PFSK-1 (cell line): ENCODE data around the gene ZNF341.
A peak's percentile ranks its signal among the peaks of the same experiment; 100 is the strongest.

Source experiments
- FOXP2 ChIP-seq: optimal IDR thresholded peaks from 2 replicates; pipeline ENCODE3; 2011; ENCODE audit warnings: borderline replicate concordance, control low read depth, inconsistent platforms; ENCODE audit not compliant: insufficient read depth; ENCODE audit errors: extremely low read length, extremely low read depth
- POLR2AphosphoS5 ChIP-seq: IDR thresholded peaks from 2 replicates; pipeline ENCODE4 v1.6.1; 2012; ENCODE audit warnings: low read depth, mild to moderate bottlenecking, control low read depth, low read length, moderate library complexity
- SIN3A ChIP-seq: IDR thresholded peaks from 2 replicates; pipeline ENCODE4 v1.6.1; 2012; ENCODE audit warnings: mild to moderate bottlenecking, low read length, moderate library complexity, borderline replicate concordance; ENCODE audit not compliant: insufficient read depth
- TAF1 ChIP-seq: IDR thresholded peaks from 2 replicates; pipeline ENCODE4 v1.6.1; 2012; ENCODE audit warnings: low read length, control low read depth, borderline replicate concordance; ENCODE audit not compliant: insufficient read depth
- TF ChIP-seq, protein P1 (sequence below), 2 experiments: IDR thresholded peaks; 2 replicates each; pipeline versions ENCODE4 v1.6.1 to v1.8.0; 2011 to 2012; ENCODE audit warnings: low read depth in 2 of 2, low read length in 2 of 2, control low read depth in 1 of 2, inconsistent platforms in 1 of 2, mild to moderate bottlenecking in 1 of 2, moderate library complexity in 1 of 2; ENCODE audit not compliant: insufficient read depth in 1 of 2

Gene ZNF341

DNA sequence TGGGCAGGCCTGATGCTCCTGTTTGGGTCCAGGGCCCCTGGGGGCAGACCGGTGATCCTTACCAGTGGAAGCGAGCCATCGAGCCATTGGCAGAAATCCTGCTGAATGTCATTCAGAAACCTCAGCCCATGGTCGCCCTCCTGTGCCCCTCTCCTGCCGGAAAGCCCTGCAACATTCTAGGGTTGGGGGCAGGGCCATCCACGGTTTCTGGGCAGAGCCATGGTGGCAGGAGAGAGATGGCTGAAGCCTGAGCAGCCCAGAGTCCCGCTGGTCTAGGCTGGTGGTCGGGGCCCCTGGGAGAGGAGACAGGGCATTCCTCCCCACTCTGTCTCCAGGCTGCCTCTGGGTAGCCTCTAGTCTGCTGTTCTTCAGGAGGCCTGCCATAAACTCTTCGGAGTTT lies 59.7 kb downstream of the ZNF341 start:
- TF ChIP-seq FOXP2 (no peak), POLR2AphosphoS5 (no peak), SIN3A (no peak), TAF1 (no peak)
- TF ChIP-seq, protein P1, sequence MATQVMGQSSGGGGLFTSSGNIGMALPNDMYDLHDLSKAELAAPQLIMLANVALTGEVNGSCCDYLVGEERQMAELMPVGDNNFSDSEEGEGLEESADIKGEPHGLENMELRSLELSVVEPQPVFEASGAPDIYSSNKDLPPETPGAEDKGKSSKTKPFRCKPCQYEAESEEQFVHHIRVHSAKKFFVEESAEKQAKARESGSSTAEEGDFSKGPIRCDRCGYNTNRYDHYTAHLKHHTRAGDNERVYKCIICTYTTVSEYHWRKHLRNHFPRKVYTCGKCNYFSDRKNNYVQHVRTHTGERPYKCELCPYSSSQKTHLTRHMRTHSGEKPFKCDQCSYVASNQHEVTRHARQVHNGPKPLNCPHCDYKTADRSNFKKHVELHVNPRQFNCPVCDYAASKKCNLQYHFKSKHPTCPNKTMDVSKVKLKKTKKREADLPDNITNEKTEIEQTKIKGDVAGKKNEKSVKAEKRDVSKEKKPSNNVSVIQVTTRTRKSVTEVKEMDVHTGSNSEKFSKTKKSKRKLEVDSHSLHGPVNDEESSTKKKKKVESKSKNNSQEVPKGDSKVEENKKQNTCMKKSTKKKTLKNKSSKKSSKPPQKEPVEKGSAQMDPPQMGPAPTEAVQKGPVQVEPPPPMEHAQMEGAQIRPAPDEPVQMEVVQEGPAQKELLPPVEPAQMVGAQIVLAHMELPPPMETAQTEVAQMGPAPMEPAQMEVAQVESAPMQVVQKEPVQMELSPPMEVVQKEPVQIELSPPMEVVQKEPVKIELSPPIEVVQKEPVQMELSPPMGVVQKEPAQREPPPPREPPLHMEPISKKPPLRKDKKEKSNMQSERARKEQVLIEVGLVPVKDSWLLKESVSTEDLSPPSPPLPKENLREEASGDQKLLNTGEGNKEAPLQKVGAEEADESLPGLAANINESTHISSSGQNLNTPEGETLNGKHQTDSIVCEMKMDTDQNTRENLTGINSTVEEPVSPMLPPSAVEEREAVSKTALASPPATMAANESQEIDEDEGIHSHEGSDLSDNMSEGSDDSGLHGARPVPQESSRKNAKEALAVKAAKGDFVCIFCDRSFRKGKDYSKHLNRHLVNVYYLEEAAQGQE (IDR thresholded peaks at IDR 0.05; ENCODE audit: insufficient read depth in 1 of 2, low read depth in 2 of 2, low read length in 2 of 2), result no peak

DNA sequence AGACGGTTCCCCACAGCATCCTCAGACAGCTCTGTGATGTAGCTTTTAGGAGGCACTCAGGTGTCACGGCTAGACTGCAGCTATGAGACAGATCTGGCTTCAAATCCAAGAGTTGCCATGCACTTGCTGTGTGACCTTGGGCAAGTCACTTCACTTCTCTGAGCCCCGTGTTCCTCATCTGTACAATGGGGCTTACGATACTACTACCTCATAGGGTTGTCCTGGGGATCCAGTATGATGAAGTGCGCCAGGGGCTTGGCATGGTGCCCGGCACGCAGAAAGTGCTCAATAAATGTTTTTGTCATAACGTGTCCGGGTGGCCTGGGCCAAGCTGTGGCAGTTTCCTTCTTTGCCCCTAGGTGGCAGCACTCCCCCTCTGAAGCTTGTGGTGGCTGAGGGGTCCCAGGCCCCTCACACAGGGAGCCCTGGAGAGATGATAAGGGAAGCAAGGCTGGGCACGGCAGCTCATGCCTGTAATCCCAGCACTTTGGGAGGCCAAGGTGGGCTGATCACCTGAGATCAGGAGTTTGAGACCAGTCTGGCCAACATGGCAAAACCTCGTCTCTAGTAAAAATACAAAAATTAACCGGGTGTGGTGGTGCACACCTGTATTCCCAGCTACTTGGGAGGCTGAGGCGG lies 60.3 kb downstream of the ZNF341 start:
- TF ChIP-seq POLR2AphosphoS5 (no peak), FOXP2 (no peak), TAF1 (no peak), SIN3A (no peak)
- TF ChIP-seq, protein P1 (IDR thresholded peaks at IDR 0.05; ENCODE audit: insufficient read depth in 1 of 2, low read depth in 2 of 2, low read length in 2 of 2), result no peak

DNA sequence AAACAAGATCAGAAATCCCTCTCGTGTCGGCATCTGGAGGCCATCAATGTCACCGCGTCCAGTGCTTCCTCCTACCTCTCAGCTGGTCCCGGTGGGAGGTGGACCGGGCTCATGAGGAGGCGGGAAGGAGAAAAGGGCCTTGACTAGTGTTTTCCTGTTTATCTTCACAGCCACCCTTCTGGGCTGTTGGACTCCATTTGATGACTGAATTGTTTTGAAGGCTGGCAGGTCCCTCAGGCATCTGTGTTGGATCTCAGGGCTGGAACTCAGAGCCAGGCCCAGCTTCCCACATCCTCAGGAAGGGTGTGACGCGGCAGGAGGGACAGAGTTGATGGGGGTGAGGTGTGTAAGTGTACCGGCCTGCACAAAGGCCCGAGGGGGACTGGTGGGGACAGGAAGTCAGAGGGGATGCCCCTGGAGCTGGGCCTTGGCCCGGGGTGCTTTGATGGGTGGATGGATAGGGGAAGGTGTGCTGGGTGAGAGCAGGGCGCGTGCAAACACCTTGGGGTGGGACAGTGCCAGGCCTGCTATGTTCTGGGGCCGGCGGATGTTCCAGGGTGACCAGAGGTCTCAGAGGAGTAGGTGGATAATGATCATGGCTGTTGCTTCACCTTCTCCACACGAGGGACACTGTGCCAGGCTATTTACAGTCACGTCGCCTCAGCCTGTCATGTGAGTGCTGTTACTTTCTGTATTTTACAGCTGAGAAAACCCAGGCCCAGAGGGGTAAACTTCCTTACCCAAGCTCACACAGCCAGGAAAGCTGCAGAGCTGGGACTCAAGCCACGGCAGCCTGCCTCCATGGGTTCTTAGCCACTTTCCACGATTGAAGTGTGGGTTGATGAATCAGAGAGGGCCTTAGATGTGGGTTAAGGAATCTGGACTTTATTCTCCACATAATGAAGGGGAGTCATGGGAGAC lies 61.5 kb downstream of the ZNF341 start:
- no peak for TF ChIP-seq TAF1
- peak; percentile 37; the same call in 1 of the 2 replicates for TF ChIP-seq SIN3A
- TF ChIP-seq, protein P1 (IDR thresholded peaks at IDR 0.05; ENCODE audit: insufficient read depth in 1 of 2, low read depth in 2 of 2, low read length in 2 of 2), result no peak

DNA sequence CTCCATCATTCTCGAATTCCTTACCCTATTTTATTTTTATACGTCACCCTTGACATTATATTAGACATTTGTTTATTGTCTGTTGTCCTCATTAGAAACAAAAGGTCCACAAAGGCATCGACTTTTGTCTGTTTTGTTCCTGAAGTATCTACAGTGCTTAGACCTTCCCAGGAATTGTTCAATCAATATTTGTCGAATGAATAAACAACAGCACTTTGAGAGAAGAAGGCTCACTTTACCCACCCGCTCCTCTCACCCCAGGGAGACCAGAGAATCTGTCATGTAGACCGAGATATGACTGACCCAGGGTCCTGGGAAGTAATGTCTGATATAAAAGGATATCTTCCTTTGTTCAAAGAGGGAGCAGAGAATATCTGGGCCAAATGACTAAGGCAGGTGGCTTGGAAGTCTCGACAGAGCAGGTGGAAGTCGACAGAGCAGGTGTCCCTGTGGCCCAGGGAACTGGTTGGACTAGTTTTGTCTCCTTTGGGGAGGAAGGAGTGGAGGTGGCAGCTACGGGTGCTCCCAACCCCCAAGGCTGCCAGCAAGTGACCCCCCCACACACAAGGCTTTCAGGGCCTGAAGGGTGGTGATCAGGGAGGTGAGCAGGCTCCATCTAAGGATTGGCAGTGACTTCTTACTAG lies 64.6 kb downstream of the ZNF341 start:
- TF ChIP-seq POLR2AphosphoS5 (no peak), TAF1 (no peak), FOXP2 (no peak)

DNA sequence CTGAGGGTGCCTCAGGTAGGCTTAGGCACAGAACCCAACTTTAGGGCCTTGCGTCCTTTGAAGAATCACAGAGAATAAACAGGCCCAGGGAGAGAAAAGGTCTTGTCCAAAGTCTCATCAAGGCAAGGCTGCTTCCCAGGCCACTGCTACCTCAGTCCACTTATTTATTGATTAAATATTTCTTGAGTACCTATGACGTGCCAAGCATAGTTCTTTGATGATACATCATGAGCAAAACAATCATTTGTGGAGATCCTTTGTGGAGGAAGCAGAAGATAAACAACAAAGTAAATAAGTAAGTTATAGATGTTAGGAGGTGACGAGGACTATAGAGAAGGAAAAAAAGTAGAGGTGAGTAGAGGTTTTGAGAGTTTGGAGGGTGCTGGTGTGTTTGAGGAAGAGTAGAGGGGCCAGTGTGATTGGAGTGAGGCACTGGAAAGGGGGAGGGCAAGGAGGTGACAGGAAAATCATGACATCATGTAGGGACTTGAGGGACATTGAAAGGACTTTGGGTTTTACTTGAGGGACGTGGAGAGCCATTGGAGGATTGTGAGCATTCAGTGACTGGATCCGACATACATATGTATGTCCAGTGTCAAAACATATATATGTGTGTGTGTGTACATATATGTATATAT lies 65.2 kb downstream of the ZNF341 start:
- TF ChIP-seq FOXP2 (no peak), TAF1 (no peak), SIN3A (no peak), POLR2AphosphoS5 (no peak)
- TF ChIP-seq, protein P1 (IDR thresholded peaks at IDR 0.05; ENCODE audit: insufficient read depth in 1 of 2, low read depth in 2 of 2, low read length in 2 of 2), result no peak
